GM23338 (cell line): ENCODE data around the gene FOXK2. TPM values are rescaled to one million over a fixed set of nuclear protein-coding genes. Genes with fewer than 3 reads are reported as not detected.

Experiments used
- ATAC-seq: fragments of 200-7000 bp; cut with Tn5 transposase; 3 replicates; pipeline ENCODE4 v1.9.1; 2020
- DNase-seq: peaks from one replicate; pipeline ENCODE4 v3.0.0-alpha.2; 2015; ENCODE audit warnings: low spot score
- H2AFZ ChIP-seq: fragments of 200-600 bp; sonication (generic); 2 replicates; pipeline ENCODE4 v1.8.0; 2016; ENCODE audit warnings: antibody characterized with exemption, mild to moderate bottlenecking, moderate library complexity
- H3F3A ChIP-seq: fragments of 200-600 bp; sonication (generic); replicated peaks from 2 replicates; pipeline ENCODE4 v1.8.0; 2017; ENCODE audit warnings: antibody characterized with exemption, mixed run types, low read depth
- H3K27ac ChIP-seq: fragments of 200-600 bp; sonication (generic); 2 replicates; pipeline ENCODE4 v1.6.1; 2016; ENCODE audit warnings: low read depth
- H3K27me3 ChIP-seq: fragments of 200-600 bp; sonication (generic); 2 replicates; pipeline ENCODE4 v1.8.0; 2016; ENCODE audit warnings: mild to moderate bottlenecking, mixed run types, moderate library complexity; ENCODE audit not compliant: insufficient read depth
- H3K36me3 ChIP-seq: fragments of 200-600 bp; sonication (generic); 2 replicates; pipeline ENCODE4 v1.8.0; 2016; ENCODE audit warnings: mild to moderate bottlenecking; ENCODE audit not compliant: insufficient read depth
- H3K4me1 ChIP-seq: fragments of 200-600 bp; sonication (generic); 2 replicates; pipeline ENCODE4 v1.8.0; 2016; ENCODE audit warnings: mild to moderate bottlenecking, moderate library complexity; ENCODE audit not compliant: insufficient read depth
- H3K4me2 ChIP-seq: fragments of 200-600 bp; sonication (generic); 2 replicates; pipeline ENCODE4 v1.7.1; 2017; ENCODE audit warnings: mixed run types
- H3K4me3 ChIP-seq: fragments of 200-600 bp; sonication (generic); 2 replicates; pipeline ENCODE4 v1.6.1; 2016; ENCODE audit warnings: mixed run types
- H3K79me2 ChIP-seq: fragments of 200-600 bp; sonication (generic); replicated peaks from 2 replicates; pipeline ENCODE4 v1.8.0; 2017; ENCODE audit warnings: mild to moderate bottlenecking; ENCODE audit not compliant: insufficient read depth
- H3K9me2 ChIP-seq: fragments of 200-600 bp; sonication (generic); 2 replicates; pipeline ENCODE4 v1.8.0; 2017; ENCODE audit not compliant: insufficient read depth
- H4K20me1 ChIP-seq: fragments of 200-600 bp; sonication (generic); replicated peaks from 2 replicates; pipeline ENCODE4 v1.8.0; 2017; ENCODE audit warnings: mild to moderate bottlenecking; ENCODE audit not compliant: insufficient read depth
- H3K27ac Mint-ChIP-seq: 2 replicates; pipeline ENCODE4 v1.8.0; 2020; ENCODE audit warnings: inconsistent platforms, mild to moderate bottlenecking, moderate library complexity, mixed read lengths
- H3K27me3 Mint-ChIP-seq: 3 replicates; pipeline ENCODE4 v1.8.0; 2022; ENCODE audit warnings: low read depth, mild to moderate bottlenecking, moderate library complexity, mixed read lengths, inconsistent platforms; ENCODE audit not compliant: insufficient read depth, poor library complexity
- H3K36me3 Mint-ChIP-seq: 3 replicates; pipeline ENCODE4 v1.8.0; 2021; ENCODE audit warnings: low read depth, mild to moderate bottlenecking, inconsistent platforms, moderate library complexity, mixed read lengths
- H3K4me1 Mint-ChIP-seq: 3 replicates; pipeline ENCODE4 v1.8.0; 2020; ENCODE audit warnings: mild to moderate bottlenecking, inconsistent platforms, mixed read lengths
- H3K4me3 Mint-ChIP-seq: 3 replicates; pipeline ENCODE4 v1.8.0; 2021; ENCODE audit warnings: moderate library complexity, mild to moderate bottlenecking, inconsistent platforms, mixed read lengths
- H3K9me3 Mint-ChIP-seq: 3 replicates; pipeline ENCODE4 v1.8.0; 2020; ENCODE audit warnings: moderate library complexity, mild to moderate bottlenecking, inconsistent platforms, mixed read lengths
- CREB1 ChIP-seq: fragments of 250-450 bp; sonication (Bioruptor Pico); IDR thresholded peaks from 2 replicates; pipeline ENCODE4 v1.5.0; 2020; ENCODE audit warnings: low read depth, mild to moderate bottlenecking, moderate library complexity
- ETS1 ChIP-seq: IDR thresholded peaks from 2 replicates; pipeline ENCODE4 v1.6.1; 2016; ENCODE audit warnings: antibody characterized with exemption
- EZH2 ChIP-seq: fragments of 200-600 bp; sonication (generic); IDR thresholded peaks from one replicate; pipeline ENCODE4 v1.8.0; 2017; ENCODE audit warnings: antibody characterized with exemption, mild to moderate bottlenecking, low read depth; ENCODE audit not compliant: unreplicated experiment
- EZH2phosphoT487 ChIP-seq: fragments of 200-600 bp; sonication (generic); IDR thresholded peaks from one replicate; pipeline ENCODE4 v1.8.1; 2018; ENCODE audit warnings: antibody characterized with exemption; ENCODE audit not compliant: unreplicated experiment
- NANOG ChIP-seq: IDR thresholded peaks from 2 replicates; pipeline ENCODE4 v1.6.1; 2016; ENCODE audit warnings: antibody characterized with exemption, borderline replicate concordance
- STAT1 ChIP-seq: IDR thresholded peaks from one replicate; pipeline ENCODE4 v1.6.1; 2016; ENCODE audit warnings: antibody characterized with exemption; ENCODE audit not compliant: unreplicated experiment
- ZNF114 ChIP-seq: fragments of 250-450 bp; sonication (Bioruptor Pico); IDR thresholded peaks from 2 replicates; pipeline ENCODE4 v1.5.0; 2020; ENCODE audit warnings: mild to moderate bottlenecking, moderate library complexity
- ZNF462 ChIP-seq: fragments of 250-450 bp; sonication (Bioruptor Pico); IDR thresholded peaks from 2 replicates; pipeline ENCODE4 v1.5.0; 2020; ENCODE audit warnings: mild to moderate bottlenecking, moderate library complexity
- polyA plus RNA-seq: library from polyadenylated mRNA; unstranded; fragments of >200 nt; fragmentation: Nextera tagmentation; extraction: Ambion mirVana; gene quantifications from 2 replicates; pipeline ENCODE4 v1.2.1, GENCODE V29; 2016
- total RNA-seq: library from RNA; depleted of rRNA; stranded (reverse); fragments of >200 nt; shearing (Covaris generic); gene quantifications from 2 replicates; pipeline ENCODE4 v1.2.3, GENCODE V29; 2014

FOXK2 gene
- total and polyA plus RNA-seq, 2 experiments from 2014 or later = 12.3 to 66.0 TPM

- Histone ChIP-seq H4K20me1 (peaks cover 3% of the 10 kb centered on the region), H3K9me2 (no peaks in the 10 kb centered on the region), H3K79me2 (no peaks in the 10 kb centered on the region), H3K4me2 (no peak overlapping the region), H2AFZ (no peak overlapping the region), H3K27ac (no peak overlapping the region), H3K27me3 (no peaks in the 10 kb centered on the region), H3K4me3 (no peak overlapping the region), H3F3A (no peaks in the 10 kb centered on the region), H3K4me1 (no peaks in the 10 kb centered on the region), H3K36me3 (peaks cover 10% of the 10 kb centered on the region)
- peaks cover 80% of the 10 kb centered on the region for H3K36me3 Mint-ChIP-seq
- no peak for DNase-seq
- H3K4me1 Mint-ChIP-seq = no peaks in the 10 kb centered on the region
- ATAC-seq = no peak
- peaks cover 5% of the 10 kb centered on the region for H3K27me3 Mint-ChIP-seq
- H3K4me3 Mint-ChIP-seq = no peak overlapping the region
- no peak overlapping the region for H3K27ac Mint-ChIP-seq
- H3K9me3 Mint-ChIP-seq = no peaks in the 10 kb centered on the region
- TF ChIP-seq CREB1 (CRISPR knock-in tag) = no peak
- no peak for TF ChIP-seq STAT1
- TF ChIP-seq ETS1 = no peak
- no peak for TF ChIP-seq ZNF114 (CRISPR knock-in tag)
- TF ChIP-seq NANOG = no peak
- no peak for TF ChIP-seq EZH2phosphoT487
- no peak for TF ChIP-seq ZNF462 (CRISPR knock-in tag)
- no peak for TF ChIP-seq EZH2
Observed at GRCh38 chr17:82619641-82620040, 100.1 kb downstream of the FOXK2 start.
